G401.6 (cell line): Measurements from ENCODE around the gene PLPP1.

ENCODE experiments used
- FAIRE-seq: peaks from 2 replicates; lab custom pipeline; 2012; peaks lifted over from hg19 to GRCh38; lab: Jason Lieb, UNC

The PLPP1 gene

GRCh38 chr5:55502759-55503158 lies 32.0 kb downstream of the PLPP1 start:
- no peak for FAIRE-seq

GRCh38 chr5:55498457-55498856 lies 36.3 kb downstream of the PLPP1 start:
- no peak for FAIRE-seq

GRCh38 chr5:55497712-55498111 lies 37.1 kb downstream of the PLPP1 start:
- no peak for FAIRE-seq

GRCh38 chr5:55495216-55495615 lies 39.5 kb downstream of the PLPP1 start:
- no peak for FAIRE-seq

GRCh38 chr5:55492449-55492848 lies 42.3 kb downstream of the PLPP1 start:
- FAIRE-seq: no peak

GRCh38 chr5:55485073-55485472 lies 49.7 kb downstream of the PLPP1 start:
- no peak for FAIRE-seq

- no peak for FAIRE-seq
These were observed 50.2 kb downstream of the PLPP1 start for GRCh38 chr5:55484531-55484930.

GRCh38 chr5:55483885-55484284 lies 50.9 kb downstream of the PLPP1 start:
- FAIRE-seq: no peak

GRCh38 chr5:55481293-55481855 lies 53.4 kb downstream of the PLPP1 start:
- FAIRE-seq: no peak

- no peak for FAIRE-seq
These were observed 54.0 kb downstream of the PLPP1 start for GRCh38 chr5:55480781-55481180.

GRCh38 chr5:55472642-55473041 lies 62.1 kb downstream of the PLPP1 start:
- no peak for FAIRE-seq

GRCh38 chr5:55471468-55471867 lies 63.3 kb downstream of the PLPP1 start:
- FAIRE-seq: no peak

- FAIRE-seq: no peak
These were observed 64.5 kb downstream of the PLPP1 start for GRCh38 chr5:55470282-55470681.

- FAIRE-seq: no peak
These were observed 64.9 kb downstream of the PLPP1 start for GRCh38 chr5:55469839-55470238.

- FAIRE-seq: no peak
These were observed 66.8 kb downstream of the PLPP1 start for GRCh38 chr5:55467862-55468551.

GRCh38 chr5:55463613-55464012 lies 71.2 kb downstream of the PLPP1 start:
- FAIRE-seq: peak; percentile 44

GRCh38 chr5:55459572-55459971 lies 75.2 kb downstream of the PLPP1 start:
- FAIRE-seq: no peak

GRCh38 chr5:55456216-55456895 lies 78.4 kb downstream of the PLPP1 start:
- no peak for FAIRE-seq

- no peak for FAIRE-seq
These were observed 80.5 kb downstream of the PLPP1 start for GRCh38 chr5:55454282-55454681.

GRCh38 chr5:55453211-55453610 lies 81.6 kb downstream of the PLPP1 start:
- FAIRE-seq: no peak

GRCh38 chr5:55451976-55452375 lies 82.8 kb downstream of the PLPP1 start:
- no peak for FAIRE-seq

GRCh38 chr5:55450050-55450765 lies 84.6 kb downstream of the PLPP1 start:
- FAIRE-seq: no peak
